ENCODE results near the gene PIK3C3. TPM values are rescaled to one million over a fixed set of nuclear protein-coding genes. Genes with fewer than 3 reads are reported as not detected.

The PIK3C3 gene
- total and polyA plus RNA-seq, 4 donors = 12.2 to 25.8 (median 15.8) TPM

GRCh38 chr18:42030586-42031182 is 75.7 kb downstream of the PIK3C3 start:
- H3K27me3 ChIP-seq (ENCODE audit: control insufficient read depth in 4 of 4, insufficient read depth in 4 of 4, low read length in 3 of 4) = no peaks in the 10 kb centered on the region
- no peak for DNase-seq (ENCODE audit: low spot score)
- peaks cover 3 to 29% (median 24%) of the 10 kb centered on the region in 4 donors for H3K36me3 ChIP-seq (ENCODE audit: control insufficient read depth in 4 of 4, insufficient read depth in 3 of 4, low read depth in 1 of 4, low read length in 3 of 4)
- 85% methylated on average over 3 of the region's 3 CpGs for WGBS
- H3K4me3 ChIP-seq (ENCODE audit: low read depth in 1 of 3, low read length in 3 of 3) = no peak overlapping the region
- H3K9me3 ChIP-seq (ENCODE audit: control insufficient read depth in 4 of 4, low read length in 3 of 4) = no peaks in the 10 kb centered on the region
- H3K4me1 ChIP-seq (ENCODE audit: control insufficient read depth in 4 of 4, insufficient read depth in 4 of 4, low read length in 3 of 4) = no peaks in the 10 kb centered on the region
- no peak overlapping the region for H3K9ac ChIP-seq (ENCODE audit: low read depth in 1 of 2, low read length in 2 of 2)
- TF ChIP-seq RAD21 (IDR thresholded peaks at IDR 0.05) (peak in 1 of 2 donors; percentile 48), FOXA2 (IDR thresholded peaks at IDR 0.05) (no peak)
- no peak overlapping the region for H3K27ac ChIP-seq (ENCODE audit: low read depth in 1 of 2, low read length in 2 of 2)

GRCh38 chr18:42032447-42032846 is 77.4 kb downstream of the PIK3C3 start:
- H3K27ac ChIP-seq (ENCODE audit: low read depth in 1 of 2, low read length in 2 of 2) = no peak overlapping the region
- H3K36me3 ChIP-seq (ENCODE audit: control insufficient read depth in 4 of 4, insufficient read depth in 3 of 4, low read depth in 1 of 4, low read length in 3 of 4) = peaks cover 4 to 31% (median 26%) of the 10 kb centered on the region in 4 donors
- TF ChIP-seq SP1 (IDR thresholded peaks at IDR 0.05) (no peak), NR2F2 (IDR thresholded peaks at IDR 0.05) (no peak), ATF3 (IDR thresholded peaks at IDR 0.05) (no peak), FOXA2 (IDR thresholded peaks at IDR 0.05) (no peak), CTCF (IDR thresholded peaks at IDR 0.05; ENCODE audit: low read depth, low read length, missing input control) (no peak), FOXA1 (IDR thresholded peaks at IDR 0.05) (no peak), YY1 (IDR thresholded peaks at IDR 0.05) (no peak), REST (IDR thresholded peaks at IDR 0.05) (no peak), GABPA (IDR thresholded peaks at IDR 0.05 in 1 of 2, conservative IDR thresholded peaks at IDR 0.05 in 1 of 2) (no peak), EGR1 (IDR thresholded peaks at IDR 0.05; ENCODE audit: low read depth in 2 of 2) (no peak), MAX (IDR thresholded peaks at IDR 0.05) (no peak), RAD21 (IDR thresholded peaks at IDR 0.05) (no peak), RXRA (IDR thresholded peaks at IDR 0.05) (no peak), ZBTB33 (IDR thresholded peaks at IDR 0.05) (no peak), HNF4G (IDR thresholded peaks at IDR 0.05) (no peak), TAF1 (conservative IDR thresholded peaks at IDR 0.05) (no peak), HNF4A (conservative IDR thresholded peaks at IDR 0.05) (no peak), JUND (IDR thresholded peaks at IDR 0.05) (no peak)

More at GRCh38 chr18:42032447-42032846, 77.4 kb downstream of the PIK3C3 start:
- no peak for DNase-seq (ENCODE audit: low spot score)
- H3K4me1 ChIP-seq (ENCODE audit: control insufficient read depth in 4 of 4, insufficient read depth in 4 of 4, low read length in 3 of 4) = no peaks in the 10 kb centered on the region
- H3K27me3 ChIP-seq (ENCODE audit: control insufficient read depth in 4 of 4, insufficient read depth in 4 of 4, low read length in 3 of 4) = no peaks in the 10 kb centered on the region
- H3K9ac ChIP-seq (ENCODE audit: low read depth in 1 of 2, low read length in 2 of 2) = no peak overlapping the region
- no peak overlapping the region for H3K4me3 ChIP-seq (ENCODE audit: low read depth in 1 of 3, low read length in 3 of 3)
- 97% methylated on average over 1 of the region's 1 CpG for WGBS
- H3K9me3 ChIP-seq (ENCODE audit: control insufficient read depth in 4 of 4, low read length in 3 of 4) = no peaks in the 10 kb centered on the region
